ENCODE data around the gene MBD6. TPM values are rescaled to one million over a fixed set of nuclear protein-coding genes. Genes with fewer than 3 reads are reported as not detected.
"Not testable (repeated sequence)": the region's sequence is repeated elsewhere in the genome, so short reads cannot be mapped to it uniquely, and the experiment has no call there.

Gene MBD6
- total RNA-seq, 1 donor from 2014 or later: 3.6 TPM

DNA sequence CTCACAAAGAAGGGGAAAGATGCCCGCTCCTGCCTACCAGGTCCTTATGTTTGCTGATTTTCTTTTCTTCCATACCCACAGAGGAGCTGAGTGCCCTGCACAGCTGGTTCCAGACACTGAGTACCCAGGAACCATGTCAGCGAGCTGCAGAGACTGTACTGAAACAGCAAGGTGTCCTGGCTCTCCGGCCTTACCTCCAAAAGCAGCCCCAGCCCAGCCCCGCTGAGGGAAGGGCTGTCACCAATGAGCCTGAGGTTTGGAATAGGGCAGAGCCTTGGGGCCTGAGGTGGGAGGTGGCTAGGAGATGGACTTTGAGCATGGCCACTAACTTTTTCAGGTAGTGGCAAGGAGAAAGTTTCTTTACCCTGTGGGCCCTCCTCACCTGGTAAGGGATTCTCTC lies 32.5 kb upstream of the MBD6 start:
- DNase-seq (ENCODE audit: low spot score): no peak
- H3K79me2 ChIP-seq (ENCODE audit: low read depth): peaks cover 20% of the 10 kb centered on the region
- H4K20me1 ChIP-seq (ENCODE audit: low read depth): no peaks in the 10 kb centered on the region
- H3K27ac ChIP-seq: no peak overlapping the region
- peaks cover 11% of the 10 kb centered on the region for H3K36me3 ChIP-seq
- H3K27me3 Mint-ChIP-seq (ENCODE audit: insufficient read depth, low read depth): peaks cover 2% of the 10 kb centered on the region
- H3K4me1 ChIP-seq: peaks cover 5% of the 10 kb centered on the region
- peaks cover 42% of the 10 kb centered on the region for H3F3A ChIP-seq (ENCODE audit: low read depth)
- peaks cover 29% of the 10 kb centered on the region for H3K36me3 Mint-ChIP-seq
- no peak overlapping the region for H3K4me2 ChIP-seq
- TF ChIP-seq EZH2 (IDR thresholded peaks at IDR 0.05): no peak
- TF ChIP-seq EZH2phosphoT487 (IDR thresholded peaks at IDR 0.05): no peak
- TF ChIP-seq, protein P1, sequence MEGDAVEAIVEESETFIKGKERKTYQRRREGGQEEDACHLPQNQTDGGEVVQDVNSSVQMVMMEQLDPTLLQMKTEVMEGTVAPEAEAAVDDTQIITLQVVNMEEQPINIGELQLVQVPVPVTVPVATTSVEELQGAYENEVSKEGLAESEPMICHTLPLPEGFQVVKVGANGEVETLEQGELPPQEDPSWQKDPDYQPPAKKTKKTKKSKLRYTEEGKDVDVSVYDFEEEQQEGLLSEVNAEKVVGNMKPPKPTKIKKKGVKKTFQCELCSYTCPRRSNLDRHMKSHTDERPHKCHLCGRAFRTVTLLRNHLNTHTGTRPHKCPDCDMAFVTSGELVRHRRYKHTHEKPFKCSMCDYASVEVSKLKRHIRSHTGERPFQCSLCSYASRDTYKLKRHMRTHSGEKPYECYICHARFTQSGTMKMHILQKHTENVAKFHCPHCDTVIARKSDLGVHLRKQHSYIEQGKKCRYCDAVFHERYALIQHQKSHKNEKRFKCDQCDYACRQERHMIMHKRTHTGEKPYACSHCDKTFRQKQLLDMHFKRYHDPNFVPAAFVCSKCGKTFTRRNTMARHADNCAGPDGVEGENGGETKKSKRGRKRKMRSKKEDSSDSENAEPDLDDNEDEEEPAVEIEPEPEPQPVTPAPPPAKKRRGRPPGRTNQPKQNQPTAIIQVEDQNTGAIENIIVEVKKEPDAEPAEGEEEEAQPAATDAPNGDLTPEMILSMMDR (IDR thresholded peaks at IDR 0.05): no peak
- no peaks in the 10 kb centered on the region for H3K9me3 Mint-ChIP-seq
- H3K4me3 Mint-ChIP-seq: peak overlapping the region; percentile 48
- H3K27me3 ChIP-seq: no peaks in the 10 kb centered on the region
- no peaks in the 10 kb centered on the region for H3K9me3 ChIP-seq (ENCODE audit: low read depth)
- no peak overlapping the region for H3K27ac Mint-ChIP-seq
- H2AFZ ChIP-seq (replicated peaks): no peak overlapping the region
- H3K9ac ChIP-seq: no peak overlapping the region
- no peak overlapping the region for H3K4me3 ChIP-seq
- H3K4me1 Mint-ChIP-seq: peaks cover 13% of the 10 kb centered on the region

DNA sequence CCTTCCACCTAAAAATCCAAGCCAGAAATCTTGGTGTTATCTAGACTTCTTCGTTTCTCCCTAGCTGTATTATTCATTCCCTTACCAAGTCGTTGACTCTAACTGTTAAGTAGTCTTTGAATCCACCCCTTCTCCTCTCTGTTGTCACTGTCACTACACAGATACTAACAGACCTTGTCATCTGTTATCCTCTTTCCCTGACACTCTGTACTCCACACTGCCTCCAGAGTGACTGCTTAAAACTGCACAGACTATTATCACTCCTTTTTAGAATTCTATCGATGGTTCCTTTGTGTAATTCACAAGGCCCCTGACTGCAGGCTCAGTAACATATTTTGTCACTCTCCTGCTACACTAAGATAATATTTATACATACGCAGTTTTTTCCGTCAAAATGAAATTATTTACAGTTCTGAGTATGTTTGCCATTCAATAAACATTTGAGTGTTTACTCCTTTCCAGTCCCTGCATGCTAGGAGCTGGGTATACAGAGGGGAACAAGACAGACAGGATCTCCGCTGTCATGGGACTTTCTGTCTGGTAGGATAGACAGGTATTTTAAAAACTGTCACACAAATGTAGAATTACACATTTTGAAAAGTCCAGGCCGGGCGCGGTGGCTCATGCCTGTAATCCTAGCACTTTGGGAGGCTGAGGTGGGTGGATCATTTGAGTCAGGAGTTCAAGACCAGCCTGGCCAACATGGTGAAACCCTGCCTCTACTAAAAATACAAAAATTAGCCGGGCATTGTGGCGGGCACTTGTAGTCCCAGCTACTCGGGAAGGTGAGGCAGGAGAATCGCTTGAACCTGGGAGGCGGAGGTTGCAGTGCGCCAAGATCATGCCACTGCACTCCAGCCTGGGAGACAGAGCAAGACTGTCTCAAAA lies 31.0 kb upstream of the MBD6 start:
- no peaks in the 10 kb centered on the region for H3K27me3 ChIP-seq
- Mint-ChIP-seq H3K9me3 (no peaks in the 10 kb centered on the region), H3K4me3 (peak overlapping the region; percentile 6), H3K27ac (no peak overlapping the region), H3K4me1 (peaks cover 13% of the 10 kb centered on the region), H3K27me3 (ENCODE audit: insufficient read depth, low read depth) (no peaks in the 10 kb centered on the region), H3K36me3 (peaks cover 29% of the 10 kb centered on the region)
- DNase-seq (ENCODE audit: low spot score): no peak
- H4K20me1 ChIP-seq (ENCODE audit: low read depth): no peaks in the 10 kb centered on the region
- no peak overlapping the region for H3K4me2 ChIP-seq
- H3K36me3 ChIP-seq: peaks cover 11% of the 10 kb centered on the region
- TF ChIP-seq EZH2 (IDR thresholded peaks at IDR 0.05) (no peak), EZH2phosphoT487 (IDR thresholded peaks at IDR 0.05) (no peak)
- TF ChIP-seq, protein P1 (IDR thresholded peaks at IDR 0.05): peak; percentile 19
- H3K4me1 ChIP-seq: peaks cover 5% of the 10 kb centered on the region
- H3K9ac ChIP-seq: no peak overlapping the region
- no peaks in the 10 kb centered on the region for H3K9me3 ChIP-seq (ENCODE audit: low read depth)
- no peak overlapping the region for H3K27ac ChIP-seq
- no peak overlapping the region for H2AFZ ChIP-seq (replicated peaks)
- H3F3A ChIP-seq (ENCODE audit: low read depth): peaks cover 42% of the 10 kb centered on the region
- H3K4me3 ChIP-seq: no peak overlapping the region
- peaks cover 20% of the 10 kb centered on the region for H3K79me2 ChIP-seq (ENCODE audit: low read depth)

DNA sequence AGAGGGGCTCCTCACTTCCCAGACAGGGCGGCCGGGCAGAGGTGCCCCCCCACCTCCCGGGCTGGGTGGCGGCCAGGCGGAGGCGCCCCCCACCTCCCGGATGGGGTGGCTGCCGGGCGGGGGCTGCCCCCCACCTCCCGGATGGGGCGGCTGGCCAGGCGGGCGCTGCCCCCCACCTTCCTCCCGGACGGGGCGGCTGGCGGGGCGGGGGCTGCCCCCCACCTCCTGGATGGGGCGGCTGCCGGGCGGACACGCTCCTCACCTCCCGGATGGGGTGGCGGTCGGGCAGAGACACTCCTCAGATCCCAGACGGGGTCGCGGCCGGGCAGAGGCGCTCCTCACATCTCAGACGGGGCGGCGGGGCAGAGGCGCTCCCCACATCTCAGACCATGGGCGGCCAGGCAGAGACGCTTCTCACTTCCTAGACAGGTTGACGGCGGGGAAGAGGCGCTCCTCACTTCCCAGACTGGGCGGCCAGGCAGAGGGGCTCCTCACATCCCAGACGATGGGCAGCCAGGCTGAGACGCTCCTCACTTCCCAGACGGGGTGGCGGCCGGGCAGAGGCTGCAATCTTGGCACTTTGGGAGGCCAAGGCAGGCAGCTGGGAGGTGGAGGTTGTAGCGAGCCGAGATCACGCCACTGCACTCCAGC lies 27.4 kb upstream of the MBD6 start:
- not testable (repeated sequence) for H3K27me3 ChIP-seq; H3K9me3 Mint-ChIP-seq; H3K9me3 ChIP-seq (ENCODE audit: low read depth); H3K79me2 ChIP-seq (ENCODE audit: low read depth); H3K4me1 ChIP-seq; H3K27me3 Mint-ChIP-seq (ENCODE audit: insufficient read depth, low read depth); DNase-seq (ENCODE audit: low spot score); H3K27ac Mint-ChIP-seq; H3K4me2 ChIP-seq; H3K4me1 Mint-ChIP-seq; H3K36me3 ChIP-seq; H3K4me3 ChIP-seq; H2AFZ ChIP-seq (replicated peaks); H3K9ac ChIP-seq; H4K20me1 ChIP-seq (ENCODE audit: low read depth); H3K4me3 Mint-ChIP-seq; H3K27ac ChIP-seq
- peaks cover 22% of the 10 kb centered on the region for H3F3A ChIP-seq (ENCODE audit: low read depth)
- H3K36me3 Mint-ChIP-seq: peaks cover 44% of the 10 kb centered on the region

DNA sequence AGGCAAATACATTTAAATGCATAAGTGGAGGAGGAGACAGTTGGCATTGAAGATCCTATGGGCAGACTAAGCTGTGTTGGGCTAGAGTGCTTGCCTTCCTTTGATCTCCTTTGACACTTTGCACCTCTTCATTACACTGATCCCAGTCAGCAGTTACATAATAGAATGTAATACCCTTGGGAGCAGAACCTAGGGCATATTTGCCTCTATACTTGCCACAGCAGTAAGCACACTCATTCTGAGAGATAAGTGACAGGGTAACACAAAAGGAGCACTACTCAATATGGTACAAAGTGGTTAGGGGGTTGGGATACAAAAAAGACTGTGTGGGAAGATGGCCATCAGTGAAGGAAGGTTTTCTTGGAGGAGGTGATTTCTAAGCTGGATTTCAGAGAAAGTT lies 25.8 kb upstream of the MBD6 start:
- Mint-ChIP-seq H3K27ac (no peak overlapping the region), H3K4me3 (no peak overlapping the region), H3K9me3 (no peaks in the 10 kb centered on the region), H3K4me1 (no peaks in the 10 kb centered on the region), H3K36me3 (peaks cover 44% of the 10 kb centered on the region), H3K27me3 (ENCODE audit: insufficient read depth, low read depth) (peaks cover 4% of the 10 kb centered on the region)
- no peaks in the 10 kb centered on the region for H3K4me1 ChIP-seq
- no peak overlapping the region for H3K27ac ChIP-seq
- no peaks in the 10 kb centered on the region for H3K79me2 ChIP-seq (ENCODE audit: low read depth)
- no peaks in the 10 kb centered on the region for H3K27me3 ChIP-seq
- H3K4me2 ChIP-seq: no peak overlapping the region
- no peak for DNase-seq (ENCODE audit: low spot score)
- H2AFZ ChIP-seq (replicated peaks): no peak overlapping the region
- no peak overlapping the region for H3K9ac ChIP-seq
- H3K9me3 ChIP-seq (ENCODE audit: low read depth): no peaks in the 10 kb centered on the region
- H3K36me3 ChIP-seq: peaks cover 14% of the 10 kb centered on the region
- no peaks in the 10 kb centered on the region for H4K20me1 ChIP-seq (ENCODE audit: low read depth)
- H3F3A ChIP-seq (ENCODE audit: low read depth): peaks cover 12% of the 10 kb centered on the region
- TF ChIP-seq EZH2phosphoT487 (IDR thresholded peaks at IDR 0.05) (no peak), EZH2 (IDR thresholded peaks at IDR 0.05) (no peak)
- TF ChIP-seq, protein P1 (IDR thresholded peaks at IDR 0.05): no peak
- no peak overlapping the region for H3K4me3 ChIP-seq

Data from neural progenitor cell (in vitro differentiated cells).